IMR-90 (cell line): ENCODE data around the gene C12orf57.

Source experiments
- MXI1 ChIP-seq: IDR thresholded peaks from 2 replicates; pipeline ENCODE4 v1.6.1; 2012; ENCODE audit warnings: low read depth, mild to moderate bottlenecking, low read length, moderate library complexity, borderline replicate concordance
- POLR2A ChIP-seq: IDR thresholded peaks from 2 replicates; pipeline ENCODE4 v1.6.1; 2012; ENCODE audit warnings: mild to moderate bottlenecking, low read depth, low read length
- USF2 ChIP-seq: fragments of 150-350 bp; IDR thresholded peaks from 2 replicates; pipeline ENCODE4 v1.6.1; 2017; ENCODE audit warnings: mild to moderate bottlenecking, antibody characterized with exemption, low read length, low read depth

- TF ChIP-seq USF2 (no peak), MXI1 (no peak), POLR2A (peak; percentile 99)
Measured at GRCh38 chr12:6943722-6944380, at the start of gene C12orf57, which contains the start of gene RNU7-1.
